Stimulated activated CD4-positive, alpha-beta T cell treated with anti-CD3 and anti-CD28 coated beads, Interleukin-2, amount 100 ng/mL, for 4 hours (primary cell): ENCODE data around the gene SOX3.

Experiments
- DNase-seq: peaks from one replicate; pipeline ENCODE4 v3.0.0-alpha.2; 2020; ENCODE audit warnings: low read depth

The SOX3 gene

DNA sequence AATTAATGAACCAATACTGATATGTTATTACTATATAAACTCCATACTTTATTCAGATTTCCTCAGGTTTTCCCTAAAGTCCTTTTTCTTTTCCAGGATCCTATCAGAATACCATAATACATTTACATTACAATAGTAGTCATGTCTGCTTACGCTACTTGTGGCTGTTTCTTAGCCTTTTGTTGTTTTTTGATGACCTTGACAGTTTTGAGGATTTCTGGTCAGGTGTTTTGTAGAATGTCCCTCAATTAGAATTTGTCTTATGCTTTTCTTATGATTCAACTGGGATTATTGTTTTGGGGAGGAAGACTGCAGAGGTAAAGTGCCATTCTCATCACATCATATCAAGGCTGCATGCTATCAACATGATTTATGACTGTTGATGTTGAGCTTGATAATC, 9.1 kb downstream of the SOX3 start:
- no peak for DNase-seq

DNA sequence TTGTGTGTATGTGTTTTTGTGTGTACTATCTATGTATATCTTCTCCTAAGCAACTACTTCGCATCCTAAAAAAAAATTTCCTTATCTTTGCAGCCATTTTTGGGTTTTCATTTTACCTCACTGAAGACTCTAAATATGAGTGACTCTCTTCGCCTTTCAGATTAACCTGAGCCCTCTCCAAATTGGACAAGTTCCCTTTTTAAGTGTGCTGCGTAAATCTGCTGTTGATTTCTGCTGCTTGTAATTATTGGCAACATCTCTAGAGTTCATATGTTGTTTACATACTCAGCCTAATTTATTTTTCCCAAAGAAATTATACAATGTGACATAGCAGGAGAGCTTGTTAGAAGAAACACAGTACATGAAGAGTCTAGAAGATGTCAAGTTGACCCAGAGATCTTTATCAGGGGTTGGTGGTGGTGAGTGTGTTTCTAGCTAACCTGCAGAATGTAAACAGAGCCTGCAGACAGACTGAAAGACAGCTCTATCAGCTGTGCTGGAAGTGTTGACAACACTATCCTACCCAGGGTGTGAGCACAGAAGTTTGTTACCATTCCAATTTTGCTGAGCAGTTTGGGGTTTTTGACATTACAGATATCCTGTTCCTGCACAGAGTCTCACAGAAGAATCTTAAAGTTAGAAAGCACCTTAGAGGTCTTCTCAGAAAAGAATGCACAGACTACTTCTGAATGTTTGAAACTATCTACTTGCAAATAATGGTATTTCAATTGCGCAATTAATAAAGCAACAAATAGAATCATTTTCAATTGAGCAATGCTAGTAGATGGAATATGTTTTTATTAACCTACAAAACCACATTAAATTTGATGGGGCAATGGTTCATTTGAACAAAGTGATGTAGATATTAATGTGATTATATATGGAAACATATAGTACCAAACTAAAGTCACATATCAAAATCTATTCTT, 12.5 kb downstream of the SOX3 start:
- no peak for DNase-seq

DNA sequence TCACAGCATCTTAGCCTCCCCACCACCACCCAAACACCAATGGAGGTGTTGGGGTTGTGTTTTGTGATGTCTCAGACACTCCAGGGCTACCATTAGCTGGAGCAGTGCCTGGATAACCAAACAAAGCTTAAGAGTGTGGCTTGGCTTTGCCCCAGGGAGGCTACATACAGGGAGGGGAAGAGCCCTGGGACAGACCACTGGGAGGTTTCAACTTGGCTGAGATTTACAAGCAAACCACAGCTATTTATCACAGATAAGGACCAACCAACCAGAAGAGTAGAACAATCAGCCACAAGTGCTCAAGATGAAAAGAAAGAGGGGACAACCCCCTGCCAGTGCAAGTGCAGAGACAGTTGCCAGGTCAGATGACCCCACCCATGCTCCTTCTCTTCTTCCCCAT, 24.1 kb downstream of the SOX3 start:
- DNase-seq: no peak

DNA sequence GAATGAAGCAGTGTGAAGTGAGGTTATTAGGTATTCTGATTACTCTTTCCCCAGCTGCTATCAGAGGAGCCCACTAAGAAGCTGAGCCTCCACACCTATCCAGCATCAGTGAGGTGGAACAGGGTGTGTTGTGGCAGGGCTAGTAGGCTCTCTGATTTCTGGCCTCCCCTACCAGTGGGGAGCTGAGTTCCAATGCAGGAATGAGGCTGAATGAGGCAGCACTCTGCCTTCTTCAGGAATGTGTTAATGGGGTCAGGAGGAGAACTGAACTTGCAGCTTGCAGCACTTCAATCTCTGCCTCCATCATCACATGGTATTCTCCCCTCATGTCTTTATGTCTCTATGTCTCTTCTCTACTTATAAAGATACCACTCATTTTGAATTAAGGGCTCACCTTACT, 26.9 kb downstream of the SOX3 start:
- no peak for DNase-seq

DNA sequence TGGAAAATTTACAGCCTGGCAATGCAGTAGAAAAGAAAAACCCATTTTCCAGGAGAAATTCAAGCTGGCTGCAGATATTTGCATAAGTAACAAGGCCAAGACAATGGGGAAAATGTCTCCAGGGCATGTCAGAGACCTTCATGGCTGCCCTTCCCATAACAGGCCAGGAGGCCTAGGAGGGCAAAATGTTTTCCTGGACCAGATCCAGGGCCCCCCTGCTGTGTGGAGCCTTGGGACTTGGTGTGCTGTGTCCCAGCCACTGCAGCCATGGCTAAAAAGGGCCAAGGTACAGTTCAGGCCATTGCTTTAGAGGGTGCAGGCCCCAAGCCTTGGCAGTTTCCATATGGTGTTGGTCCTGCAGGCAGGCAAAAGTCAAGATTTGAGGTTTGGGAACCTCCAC, 29.8 kb downstream of the SOX3 start:
- no peak for DNase-seq

DNA sequence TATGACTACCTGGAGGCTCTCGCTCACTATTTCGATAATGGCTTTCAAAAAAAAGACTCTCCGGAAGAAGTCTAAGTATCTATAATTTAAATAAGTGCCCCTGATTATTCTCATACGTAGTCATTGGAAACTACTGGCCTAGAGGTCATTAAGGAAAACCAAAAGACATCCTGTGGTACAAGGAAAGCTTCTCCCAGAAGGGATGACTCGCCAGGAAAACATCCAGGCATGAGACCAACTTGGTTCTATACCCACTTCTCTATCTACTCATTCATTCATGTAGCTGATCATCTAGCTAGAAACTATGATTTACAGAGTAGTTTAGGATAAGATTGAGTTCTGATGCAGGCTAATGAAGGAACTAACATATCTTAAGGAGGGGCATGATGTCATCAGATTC, 37.7 kb downstream of the SOX3 start:
- DNase-seq: no peak
